ENCODE results near the gene PRORP. TPM values are rescaled to one million over a fixed set of nuclear protein-coding genes. Genes with fewer than 3 reads are reported as not detected.

Gene PRORP
- total RNA-seq, 2 donors from 2014 or later, result 12.6 to 21.5 TPM

- H3K36me3 ChIP-seq, result no peaks in the 10 kb centered on the region
- H3K27me3 ChIP-seq, result no peaks in the 10 kb centered on the region
- no peak for DNase-seq (ENCODE audit: low spot score)
- H3K4me3 ChIP-seq, result no peak overlapping the region
- H3K4me1 ChIP-seq, result no peaks in the 10 kb centered on the region
- H3K9me3 ChIP-seq, result no peaks in the 10 kb centered on the region
- TF ChIP-seq CTCF (IDR thresholded peaks at IDR 0.05), result no peak
- no peak overlapping the region for H3K27ac ChIP-seq
Observed at GRCh38 chr14:35140718-35141581, 18.6 kb downstream of the PRORP start.

- no peaks in the 10 kb centered on the region for H3K4me1 ChIP-seq
- H3K9me3 ChIP-seq, result no peaks in the 10 kb centered on the region
- no peaks in the 10 kb centered on the region for H3K27me3 ChIP-seq
- no peaks in the 10 kb centered on the region for H3K36me3 ChIP-seq
- DNase-seq (ENCODE audit: low spot score), result no peak
- H3K27ac ChIP-seq, result no peak overlapping the region
- no peak overlapping the region for H3K4me3 ChIP-seq
- TF ChIP-seq CTCF (IDR thresholded peaks at IDR 0.05), result no peak
Observed at GRCh38 chr14:35144029-35144428, 21.7 kb downstream of the PRORP start.

GRCh38 chr14:35146711-35147149 lies 24.4 kb downstream of the PRORP start:
- H3K4me3 ChIP-seq, result no peak overlapping the region
- H3K27ac ChIP-seq, result no peak overlapping the region
- H3K36me3 ChIP-seq, result no peaks in the 10 kb centered on the region
- no peak for DNase-seq (ENCODE audit: low spot score)
- H3K27me3 ChIP-seq, result no peaks in the 10 kb centered on the region
- no peaks in the 10 kb centered on the region for H3K4me1 ChIP-seq
- no peaks in the 10 kb centered on the region for H3K9me3 ChIP-seq
- TF ChIP-seq CTCF (IDR thresholded peaks at IDR 0.05), result no peak

- H3K4me1 ChIP-seq, result no peaks in the 10 kb centered on the region
- TF ChIP-seq CTCF (IDR thresholded peaks at IDR 0.05), result no peak
- H3K4me3 ChIP-seq, result no peak overlapping the region
- H3K9me3 ChIP-seq, result no peaks in the 10 kb centered on the region
- H3K36me3 ChIP-seq, result no peaks in the 10 kb centered on the region
- no peak overlapping the region for H3K27ac ChIP-seq
- H3K27me3 ChIP-seq, result no peaks in the 10 kb centered on the region
- DNase-seq (ENCODE audit: low spot score), result no peak
Observed at GRCh38 chr14:35147186-35147585, 24.8 kb downstream of the PRORP start.

- TF ChIP-seq CTCF (IDR thresholded peaks at IDR 0.05), result no peak
- no peaks in the 10 kb centered on the region for H3K4me1 ChIP-seq
- H3K4me3 ChIP-seq, result no peak overlapping the region
- DNase-seq (ENCODE audit: low spot score), result no peak
- no peaks in the 10 kb centered on the region for H3K36me3 ChIP-seq
- no peaks in the 10 kb centered on the region for H3K9me3 ChIP-seq
- H3K27me3 ChIP-seq, result no peaks in the 10 kb centered on the region
- no peak overlapping the region for H3K27ac ChIP-seq
Observed at GRCh38 chr14:35147711-35148110, 25.4 kb downstream of the PRORP start.
